DOHH2 (cell line): ENCODE measurements around the gene NEK7.

ENCODE experiments used
- H3F3A ChIP-seq: fragments of 200-600 bp; sonication (generic), shearing (Covaris generic); 2 replicates; pipeline ENCODE4 v1.6.0; 2016; ENCODE audit warnings: antibody characterized with exemption, mild to moderate bottlenecking; ENCODE audit not compliant: control insufficient read depth, insufficient read depth
- H3K27ac ChIP-seq: fragments of 200-600 bp; sonication (generic); 2 replicates; pipeline ENCODE4 v1.5.1; 2014; ENCODE audit warnings: low read depth, mild to moderate bottlenecking, low read length, moderate library complexity
- H3K27me3 ChIP-seq: fragments of 200-600 bp; sonication (generic); 2 replicates; pipeline ENCODE4 v1.6.1; 2014; ENCODE audit warnings: mild to moderate bottlenecking, low read length, mixed read lengths; ENCODE audit not compliant: control insufficient read depth
- H3K36me3 ChIP-seq: fragments of 200-600 bp; sonication (generic); 2 replicates; pipeline ENCODE4 v1.6.1; 2014; ENCODE audit warnings: mild to moderate bottlenecking, low read length, moderate library complexity, mixed read lengths; ENCODE audit not compliant: control insufficient read depth
- H3K4me1 ChIP-seq: fragments of 200-600 bp; sonication (generic); 2 replicates; pipeline ENCODE4 v1.6.1; 2014; ENCODE audit warnings: mild to moderate bottlenecking, low read length, mixed read lengths; ENCODE audit not compliant: control insufficient read depth
- H3K4me2 ChIP-seq: fragments of 200-600 bp; sonication (generic); 2 replicates; pipeline ENCODE4 v1.6.0; 2014; ENCODE audit warnings: mild to moderate bottlenecking, low read length, moderate library complexity
- H3K4me3 ChIP-seq: fragments of 200-600 bp; sonication (generic); 2 replicates; pipeline ENCODE4 v1.5.1; 2014; ENCODE audit warnings: mild to moderate bottlenecking, low read length, mixed read lengths
- H3K79me2 ChIP-seq: fragments of 200-600 bp; sonication (generic); 2 replicates; pipeline ENCODE4 v1.6.1; 2014; ENCODE audit warnings: mild to moderate bottlenecking, low read length, mixed read lengths; ENCODE audit not compliant: control insufficient read depth
- H3K9me2 ChIP-seq: fragments of 200-600 bp; sonication (generic); replicated peaks from 2 replicates; pipeline ENCODE4 v1.6.1; 2014; ENCODE audit warnings: mild to moderate bottlenecking, low read length, mixed read lengths; ENCODE audit not compliant: control insufficient read depth
- H3K9me3 ChIP-seq: fragments of 200-600 bp; sonication (generic); 2 replicates; pipeline ENCODE4 v1.6.1; 2014; ENCODE audit warnings: antibody characterized with exemption, low read length, mixed read lengths; ENCODE audit not compliant: control insufficient read depth, insufficient read depth
- H4K20me1 ChIP-seq: fragments of 200-600 bp; sonication (generic); 2 replicates; pipeline ENCODE4 v1.6.0; 2014; ENCODE audit warnings: low read depth, mild to moderate bottlenecking, antibody characterized with exemption, low read length, moderate library complexity; ENCODE audit not compliant: control insufficient read depth, insufficient read depth
- EZH2phosphoT487 ChIP-seq: fragments of 200-600 bp; sonication (generic); IDR thresholded peaks from 2 replicates; pipeline ENCODE4 v1.6.1; 2017; ENCODE audit warnings: borderline replicate concordance, mild to moderate bottlenecking, antibody characterized with exemption, low read length, moderate library complexity, mixed read lengths
- TF ChIP-seq, protein P1 (sequence below): fragments of 200-600 bp; sonication (generic); IDR thresholded peaks from one replicate; pipeline ENCODE4 v1.5.1; 2014; ENCODE audit warnings: antibody characterized with exemption, mild to moderate bottlenecking, low read depth, low read length; ENCODE audit not compliant: poor library complexity, severe bottlenecking

The NEK7 gene

DNA sequence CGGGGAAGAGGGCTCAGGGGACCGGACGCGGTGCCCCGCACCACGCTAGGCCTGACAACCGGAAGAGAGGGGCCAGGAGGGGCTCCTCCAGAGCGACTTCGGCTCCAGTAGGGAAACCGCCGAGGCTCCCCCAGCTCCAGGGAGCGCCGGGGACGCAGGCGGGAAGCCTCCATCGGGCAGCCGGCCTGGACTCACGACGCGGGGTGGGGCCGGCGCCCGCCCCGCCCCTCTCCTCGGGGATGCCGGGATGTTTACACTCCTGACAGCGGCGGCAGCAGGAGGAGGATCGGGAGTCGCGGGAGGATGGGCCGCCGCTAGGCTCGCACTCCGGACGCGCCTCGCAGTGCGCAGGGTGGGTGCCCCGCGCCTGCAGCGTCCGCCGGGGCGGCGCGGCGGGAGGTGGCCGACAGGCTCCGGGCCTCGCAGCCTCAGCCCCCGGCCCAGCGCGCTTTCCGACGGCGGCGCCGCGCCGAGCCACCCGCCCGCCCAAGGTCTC, at the start of gene NEK7:
Gene NEK7, plus strand, starts transcription at position 254 of the 496 bp plus-strand sequence. CDS start 75,583 bp downstream, outside the sequence.
- no peaks in the 10 kb centered on the region for H3K9me2 ChIP-seq
- H3K79me2 ChIP-seq = peaks cover 46% of the 10 kb centered on the region
- TF ChIP-seq, protein P1, sequence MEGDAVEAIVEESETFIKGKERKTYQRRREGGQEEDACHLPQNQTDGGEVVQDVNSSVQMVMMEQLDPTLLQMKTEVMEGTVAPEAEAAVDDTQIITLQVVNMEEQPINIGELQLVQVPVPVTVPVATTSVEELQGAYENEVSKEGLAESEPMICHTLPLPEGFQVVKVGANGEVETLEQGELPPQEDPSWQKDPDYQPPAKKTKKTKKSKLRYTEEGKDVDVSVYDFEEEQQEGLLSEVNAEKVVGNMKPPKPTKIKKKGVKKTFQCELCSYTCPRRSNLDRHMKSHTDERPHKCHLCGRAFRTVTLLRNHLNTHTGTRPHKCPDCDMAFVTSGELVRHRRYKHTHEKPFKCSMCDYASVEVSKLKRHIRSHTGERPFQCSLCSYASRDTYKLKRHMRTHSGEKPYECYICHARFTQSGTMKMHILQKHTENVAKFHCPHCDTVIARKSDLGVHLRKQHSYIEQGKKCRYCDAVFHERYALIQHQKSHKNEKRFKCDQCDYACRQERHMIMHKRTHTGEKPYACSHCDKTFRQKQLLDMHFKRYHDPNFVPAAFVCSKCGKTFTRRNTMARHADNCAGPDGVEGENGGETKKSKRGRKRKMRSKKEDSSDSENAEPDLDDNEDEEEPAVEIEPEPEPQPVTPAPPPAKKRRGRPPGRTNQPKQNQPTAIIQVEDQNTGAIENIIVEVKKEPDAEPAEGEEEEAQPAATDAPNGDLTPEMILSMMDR = no peak
- no peak for TF ChIP-seq EZH2phosphoT487
- H3K4me1 ChIP-seq = peaks cover 31% of the 10 kb centered on the region
- H3K4me3 ChIP-seq = peak within 1 kb of the TSS; percentile 94
- H4K20me1 ChIP-seq = no peaks in the 10 kb centered on the region
- H3K27me3 ChIP-seq = no peaks in the 10 kb centered on the region
- H3F3A ChIP-seq = peaks cover 12% of the 10 kb centered on the region
- H3K36me3 ChIP-seq = no peaks in the 10 kb centered on the region
- H3K9me3 ChIP-seq = no peaks in the 10 kb centered on the region
- H3K4me2 ChIP-seq = peak within 1 kb of the TSS; percentile 86
- peak within 1 kb of the TSS; percentile 64 for H3K27ac ChIP-seq

DNA sequence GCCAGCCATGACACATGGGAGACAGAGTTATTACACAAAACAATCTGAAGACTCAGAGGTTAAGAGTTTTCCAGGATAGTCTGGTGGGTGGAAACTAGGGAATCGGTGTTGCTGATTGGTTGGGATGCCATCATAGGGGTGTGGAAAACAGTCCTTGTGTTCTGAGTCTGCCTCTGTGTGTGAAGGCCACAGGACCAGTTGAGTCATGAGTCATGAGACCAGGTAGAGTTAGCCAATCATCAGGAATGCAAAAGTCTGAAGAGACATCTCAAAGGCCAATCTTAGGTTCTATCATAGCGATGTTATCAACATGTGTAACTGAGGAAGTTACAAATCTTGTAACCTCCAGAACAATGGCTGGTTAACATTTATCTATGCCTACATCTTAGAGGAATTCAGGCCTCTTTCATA, 49.7 kb upstream of the NEK7 start:
- Histone ChIP-seq H3K27me3 (no peaks in the 10 kb centered on the region), H3K9me3 (no peaks in the 10 kb centered on the region), H3K4me3 (no peak overlapping the region), H3K4me2 (no peak overlapping the region), H4K20me1 (no peaks in the 10 kb centered on the region), H3K36me3 (no peaks in the 10 kb centered on the region), H3K9me2 (no peaks in the 10 kb centered on the region), H3K27ac (no peak overlapping the region), H3K4me1 (no peaks in the 10 kb centered on the region), H3K79me2 (no peaks in the 10 kb centered on the region), H3F3A (no peaks in the 10 kb centered on the region)
- no peak for TF ChIP-seq EZH2phosphoT487
- TF ChIP-seq, protein P1 = no peak

- H3K4me2 ChIP-seq = no peak overlapping the region
- no peak overlapping the region for H3K4me3 ChIP-seq
- TF ChIP-seq EZH2phosphoT487 = no peak
- TF ChIP-seq, protein P1 = no peak
- H3K9me3 ChIP-seq = no peaks in the 10 kb centered on the region
- H3K27ac ChIP-seq = no peak overlapping the region
- no peaks in the 10 kb centered on the region for H3K79me2 ChIP-seq
- H3K36me3 ChIP-seq = no peaks in the 10 kb centered on the region
- H3K27me3 ChIP-seq = no peaks in the 10 kb centered on the region
- no peaks in the 10 kb centered on the region for H4K20me1 ChIP-seq
- no peaks in the 10 kb centered on the region for H3K9me2 ChIP-seq
- no peaks in the 10 kb centered on the region for H3K4me1 ChIP-seq
- no peaks in the 10 kb centered on the region for H3F3A ChIP-seq
These were observed 48.0 kb upstream of the NEK7 start for GRCh38 chr1:198108636-198109370.
